Measurements from ENCODE around the gene PSMB1.

GRCh38 chr6:170597278-170597677, 44.2 kb upstream of the PSMB1 start:
- TF ChIP-seq CTCF (IDR thresholded peaks at IDR 0.05; ENCODE audit: low read length) (no peak), EZH2 (optimal IDR thresholded peaks at IDR 0.05; ENCODE audit: low read depth, low read length) (no peak)
